ENCODE results near the gene NPFFR1. TPM values are rescaled to one million over a fixed set of nuclear protein-coding genes. Genes with fewer than 3 reads are reported as not detected.

Gene NPFFR1
- total RNA-seq, 1 experiment from 2014 or later = not detected

GRCh38 chr10:70212879-70213278 is 70.9 kb downstream of the NPFFR1 start:
- no peak overlapping the region for H2BK5ac ChIP-seq (ENCODE audit: insufficient read length, low read length)
- peaks cover 15 to 76% (median 29%) of the 10 kb centered on the region in 3 experiments; a peak in 6 of 7 replicates for H3K36me3 Mint-ChIP-seq (ENCODE audit: insufficient read depth in 1 of 3, low read depth in 3 of 3)

More at GRCh38 chr10:70212879-70213278, 70.9 kb downstream of the NPFFR1 start:
- no peak overlapping the region for H3K27ac Mint-ChIP-seq
- TF ChIP-seq CTCF (conservative IDR thresholded peaks at IDR 0.05) = no peak
- no peak overlapping the region for H3K4me3 Mint-ChIP-seq
- WGBS (ENCODE audit: extremely low coverage, insufficient read length, low lambda C conversion rate) = no CpG with 5 or more reads among the region's 1 CpG
- H2AK5ac ChIP-seq (ENCODE audit: insufficient read length, low read length) = no peak overlapping the region
- no peak overlapping the region for H3K18ac ChIP-seq (ENCODE audit: insufficient read length, low read depth, low read length)
- H3K4ac ChIP-seq (ENCODE audit: low read depth, low read length) = no peak overlapping the region
- no peak overlapping the region for H2AFZ ChIP-seq (ENCODE audit: low read length)
- H3K9ac ChIP-seq (ENCODE audit: extremely low read depth, insufficient read length, low read length) = no peak overlapping the region
- no peaks in the 10 kb centered on the region for H3K9me3 ChIP-seq (ENCODE audit: control insufficient read depth, low read depth, low read length)
- no peaks in the 10 kb centered on the region for H3K27me3 ChIP-seq (ENCODE audit: insufficient read depth, low read length)
- H3T11ph ChIP-seq (ENCODE audit: low read length) = no peak overlapping the region
- H3K23ac ChIP-seq (ENCODE audit: insufficient read length, low read depth, low read length) = no peak overlapping the region
- no peaks in the 10 kb centered on the region for H3K9me3 Mint-ChIP-seq
- no peaks in the 10 kb centered on the region for H3K27me3 Mint-ChIP-seq (ENCODE audit: low read depth)
- H3K4me1 ChIP-seq (ENCODE audit: insufficient read depth, low read length) = no peaks in the 10 kb centered on the region
- H3K23me2 ChIP-seq (ENCODE audit: insufficient read length, low read depth, low read length, poor library complexity, severe bottlenecking) = no peaks in the 10 kb centered on the region
- no peak overlapping the region for H2BK12ac ChIP-seq (ENCODE audit: insufficient read length, low read depth, low read length)
- no peak overlapping the region for H2BK20ac ChIP-seq (ENCODE audit: low read depth, low read length, poor library complexity, severe bottlenecking)
- no peak overlapping the region for H3K4me2 ChIP-seq (ENCODE audit: insufficient read depth, insufficient read length, low read length)
- H3K79me1 ChIP-seq (ENCODE audit: insufficient read depth, low read depth, low read length, poor library complexity, severe bottlenecking) = no peaks in the 10 kb centered on the region
- no peak overlapping the region for H4K91ac ChIP-seq (ENCODE audit: insufficient read length, low read depth, low read length)
- H3K79me2 ChIP-seq (ENCODE audit: insufficient read depth, low read length) = no peaks in the 10 kb centered on the region
- no peak overlapping the region for H4K5ac ChIP-seq (ENCODE audit: insufficient read length, low read depth, low read length)
- no peaks in the 10 kb centered on the region for H4K20me1 ChIP-seq (ENCODE audit: control insufficient read depth, insufficient read depth, insufficient read length)
- no peak overlapping the region for H3K56ac ChIP-seq (ENCODE audit: insufficient read length, low read depth, low read length)
- H4K8ac ChIP-seq (replicated peaks; ENCODE audit: insufficient read length, low read depth, low read length) = no peak overlapping the region
- no peak overlapping the region for H2BK120ac ChIP-seq (ENCODE audit: low read depth, low read length, poor library complexity, severe bottlenecking)
- no peaks in the 10 kb centered on the region for H3K4me1 Mint-ChIP-seq
- H3K27ac ChIP-seq (ENCODE audit: insufficient read length, low read depth, low read length) = no peak overlapping the region
- no peak for DNase-seq
- no peak overlapping the region for H2BK15ac ChIP-seq (ENCODE audit: low read depth, low read length)
- no peak overlapping the region for H3K14ac ChIP-seq (ENCODE audit: insufficient read depth, low read length)
